ENCODE data around the gene WFS1.

WFS1 gene

GRCh38 chr4:6341696-6342095 is 72.0 kb downstream of the WFS1 start:
- DNase-seq, result no peak

- peak in 3 of 4 experiments; percentile 18 to 45 (median 20) for DNase-seq
Observed at GRCh38 chr4:6342530-6343293, 73.1 kb downstream of the WFS1 start.

- no peak for DNase-seq
Observed at GRCh38 chr4:6343939-6344408, 74.3 kb downstream of the WFS1 start.

- no peak for DNase-seq
Observed at GRCh38 chr4:6345096-6345830, 75.6 kb downstream of the WFS1 start.

- no peak for DNase-seq
Observed at GRCh38 chr4:6345866-6346265, 76.2 kb downstream of the WFS1 start.

- no peak for DNase-seq
Observed at GRCh38 chr4:6346373-6347110, 76.9 kb downstream of the WFS1 start.

- no peak for DNase-seq
Observed at GRCh38 chr4:6347511-6348045, 77.9 kb downstream of the WFS1 start.

GRCh38 chr4:6348408-6348807 is 78.8 kb downstream of the WFS1 start:
- DNase-seq, result no peak

- DNase-seq, result no peak
Observed at GRCh38 chr4:6349896-6350603, 80.4 kb downstream of the WFS1 start.

- DNase-seq, result no peak
Observed at GRCh38 chr4:6350646-6351045, 81.0 kb downstream of the WFS1 start.

GRCh38 chr4:6351246-6352000 is 81.8 kb downstream of the WFS1 start:
- DNase-seq, result no peak

- DNase-seq, result no peak
Observed at GRCh38 chr4:6352031-6352692, 82.5 kb downstream of the WFS1 start.

All from suppressor macrophage (primary cell).